Lower leg skin (tissue), 4 donors: ENCODE measurements around the gene IGFN1. TPM values are rescaled to one million over a fixed set of nuclear protein-coding genes. Genes with fewer than 3 reads are reported as not detected.

Source experiments
- DNase-seq, 2 donors: peaks; one replicate each; pipeline ENCODE4 v3.0.0-alpha.2; 2019; ENCODE audit warnings: low spot score in 2 of 2
- H3K4me3 ChIP-seq: fragments of 200-600 bp; sonication (generic); 2 replicates; pipeline ENCODE4 v1.5.1; 2017; ENCODE audit warnings: mild to moderate bottlenecking, low read depth; ENCODE audit not compliant: poor library complexity, severe bottlenecking
- POLR2A ChIP-seq, 2 donors: fragments of 450-650 bp; IDR thresholded peaks; one replicate each; pipeline ENCODE4 v1.6.1; 2016 to 2017; ENCODE audit warnings: antibody characterized with exemption in 2 of 2, mild to moderate bottlenecking in 1 of 2, moderate library complexity in 1 of 2
- WGBS, 2 donors: methylation state at CpG; one replicate each; pipeline ENCODE4 v1.1.5; 2018; 5-methylcytosine and 5-hydroxymethylcytosine counted together
- intact Hi-C: fragments of 100-400 bp; cut with DNase I; formaldehyde crosslinking; loops from one replicate; pipeline ENCODE4 v1.15.0; 2023; ENCODE audit warnings: low total_unique reads
- total RNA-seq, 4 donors: library from RNA; depleted of rRNA; stranded (reverse); fragments of >200 nt; gene quantifications; one replicate each; pipeline ENCODE4 v1.1.0, GENCODE V29; 2016
- TF ChIP-seq, protein P1 (sequence below), 3 donors: fragments of 450-650 bp; IDR thresholded peaks; one replicate each; pipeline ENCODE4 v1.5.1; 2016; ENCODE audit warnings: antibody characterized with exemption in 3 of 3, mild to moderate bottlenecking in 3 of 3, moderate library complexity in 2 of 3

Gene IGFN1
- total RNA-seq, 4 donors from 2014 or later, result 0.32 TPM; not detected in 3

DNA sequence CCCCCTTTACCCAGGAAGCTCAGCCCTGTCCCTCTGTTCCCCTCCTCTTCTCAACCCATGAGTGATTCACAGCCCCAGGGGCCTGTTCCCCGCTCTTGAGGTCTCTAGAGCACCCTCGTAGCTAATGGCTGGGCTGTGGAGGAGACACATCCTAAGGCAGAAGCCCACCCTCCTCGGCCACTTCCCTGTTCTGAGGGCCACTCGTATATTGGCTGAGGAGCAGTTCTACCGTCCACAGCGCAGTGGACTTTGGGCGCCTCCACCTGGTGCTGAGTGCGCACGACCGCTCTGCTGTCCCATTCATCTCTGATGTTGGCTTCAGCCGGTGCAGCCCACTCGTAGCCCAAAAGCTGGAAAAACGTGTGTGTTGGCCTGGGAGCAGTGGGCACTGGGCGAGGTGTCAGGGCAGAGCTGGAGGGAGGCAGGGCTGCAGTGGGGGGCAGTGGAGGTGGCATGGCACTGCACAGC is 68.2 kb downstream of the IGFN1 start:
- DNase-seq, result peak in 1 of 2 donors; percentile 82
- 93 to 94% methylated on average over 14 of the region's 14 CpGs for WGBS, 2 donors
- TF ChIP-seq POLR2A (IDR thresholded peaks at IDR 0.05), result no peak
- TF ChIP-seq, protein P1, sequence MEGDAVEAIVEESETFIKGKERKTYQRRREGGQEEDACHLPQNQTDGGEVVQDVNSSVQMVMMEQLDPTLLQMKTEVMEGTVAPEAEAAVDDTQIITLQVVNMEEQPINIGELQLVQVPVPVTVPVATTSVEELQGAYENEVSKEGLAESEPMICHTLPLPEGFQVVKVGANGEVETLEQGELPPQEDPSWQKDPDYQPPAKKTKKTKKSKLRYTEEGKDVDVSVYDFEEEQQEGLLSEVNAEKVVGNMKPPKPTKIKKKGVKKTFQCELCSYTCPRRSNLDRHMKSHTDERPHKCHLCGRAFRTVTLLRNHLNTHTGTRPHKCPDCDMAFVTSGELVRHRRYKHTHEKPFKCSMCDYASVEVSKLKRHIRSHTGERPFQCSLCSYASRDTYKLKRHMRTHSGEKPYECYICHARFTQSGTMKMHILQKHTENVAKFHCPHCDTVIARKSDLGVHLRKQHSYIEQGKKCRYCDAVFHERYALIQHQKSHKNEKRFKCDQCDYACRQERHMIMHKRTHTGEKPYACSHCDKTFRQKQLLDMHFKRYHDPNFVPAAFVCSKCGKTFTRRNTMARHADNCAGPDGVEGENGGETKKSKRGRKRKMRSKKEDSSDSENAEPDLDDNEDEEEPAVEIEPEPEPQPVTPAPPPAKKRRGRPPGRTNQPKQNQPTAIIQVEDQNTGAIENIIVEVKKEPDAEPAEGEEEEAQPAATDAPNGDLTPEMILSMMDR (IDR thresholded peaks at IDR 0.05), result no peak
- intact Hi-C loops, result no loop called here
- H3K4me3 ChIP-seq, result no peak overlapping the region

- TF ChIP-seq, protein P1 (IDR thresholded peaks at IDR 0.05), result no peak
- TF ChIP-seq POLR2A (IDR thresholded peaks at IDR 0.05), result no peak
- H3K4me3 ChIP-seq, result no peak overlapping the region
- intact Hi-C loops, result no loop called here
- 3 to 6% methylated on average over 13 to 18 of the region's 28 CpGs for WGBS, 2 donors
- DNase-seq, result peak; percentile 47 to 90
Measured at GRCh38 chr1:201259476-201260235, 69.0 kb downstream of the IGFN1 start.

GRCh38 chr1:201260236-201260590 is 69.6 kb downstream of the IGFN1 start:
- intact Hi-C loops, result no loop called here
- no peak overlapping the region for H3K4me3 ChIP-seq
- peak in 1 of 2 donors; percentile 84 for DNase-seq
- 13 to 17% methylated on average over 11 of the region's 11 CpGs for WGBS, 2 donors
- TF ChIP-seq, protein P1 (IDR thresholded peaks at IDR 0.05), result no peak
- no peak for TF ChIP-seq POLR2A (IDR thresholded peaks at IDR 0.05)

DNA sequence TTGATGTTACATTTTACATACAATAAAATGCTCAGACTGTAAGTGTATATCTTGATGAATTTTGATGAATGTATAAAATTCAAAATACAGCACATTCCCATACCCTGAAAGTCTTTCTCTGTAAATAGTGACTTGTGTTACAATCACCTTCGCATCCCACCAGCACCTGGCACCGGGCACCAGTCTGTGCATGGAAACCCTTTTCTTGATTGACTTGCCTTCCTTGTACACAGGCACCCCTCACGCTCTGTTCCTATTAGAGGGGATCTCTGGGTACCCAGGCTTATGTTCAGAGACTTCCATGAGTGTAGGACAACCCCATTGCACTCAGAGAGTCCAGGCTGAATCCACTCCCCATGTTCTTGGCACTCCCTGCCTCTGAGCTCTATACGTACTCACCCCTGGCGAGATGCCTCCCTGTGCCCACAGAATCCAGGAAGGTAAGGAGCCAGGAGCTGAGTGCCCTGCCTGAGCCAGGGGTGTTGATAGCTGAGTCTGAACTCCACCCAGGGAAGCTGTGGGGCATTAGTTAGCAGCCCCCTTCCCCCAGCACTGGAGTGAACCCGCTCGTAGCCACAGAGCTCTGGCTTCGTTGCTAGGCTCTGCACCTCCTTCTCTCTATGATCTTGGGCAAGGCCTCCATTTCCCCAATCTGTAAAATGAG is 70.2 kb downstream of the IGFN1 start:
- WGBS, 2 donors, result 53 to 65% methylated on average over 8 of the region's 8 CpGs
- TF ChIP-seq, protein P1 (IDR thresholded peaks at IDR 0.05), result no peak
- no peak for TF ChIP-seq POLR2A (IDR thresholded peaks at IDR 0.05)
- DNase-seq, result peak; percentile 53 to 87
- intact Hi-C loops, result no loop called here
- no peak overlapping the region for H3K4me3 ChIP-seq

DNA sequence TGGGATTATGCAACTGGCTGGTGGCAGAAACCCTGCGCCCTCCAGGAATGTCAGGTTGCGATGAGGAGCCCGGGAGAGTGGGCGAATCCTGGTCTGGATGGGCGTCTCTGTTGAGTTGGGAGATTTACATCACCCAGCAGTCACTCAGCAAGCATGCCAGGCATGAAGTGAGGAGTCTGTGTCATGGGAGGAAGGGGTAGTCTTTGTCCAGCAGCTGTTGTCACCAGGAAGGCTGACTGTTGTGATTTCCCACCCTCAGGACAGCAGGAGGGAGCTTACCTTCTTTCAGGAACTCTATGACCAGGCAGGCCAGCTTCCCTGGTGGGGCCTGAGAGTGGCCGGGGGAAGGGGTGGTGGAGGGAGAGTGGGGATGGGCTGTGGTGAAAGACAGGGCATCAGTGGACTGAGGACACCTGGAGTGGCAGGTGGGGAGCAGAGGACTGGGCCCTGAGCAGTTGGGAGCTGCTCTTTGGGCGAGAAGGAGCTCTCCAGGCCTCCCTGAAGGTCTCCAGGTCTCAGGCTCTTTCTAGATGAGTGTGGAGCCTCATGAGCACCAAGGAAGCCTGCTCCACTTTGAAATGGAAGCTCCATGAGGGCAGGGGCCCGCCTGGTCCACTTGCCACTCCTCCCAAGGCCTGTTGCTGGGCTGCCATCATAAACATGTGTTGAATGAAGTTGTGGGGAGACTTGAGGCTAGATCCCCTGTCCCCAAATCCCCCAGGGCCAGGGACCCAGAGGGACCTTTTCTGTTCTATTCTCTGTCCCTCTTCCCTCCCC is 71.3 kb downstream of the IGFN1 start:
- no peak for TF ChIP-seq POLR2A (IDR thresholded peaks at IDR 0.05)
- TF ChIP-seq, protein P1 (IDR thresholded peaks at IDR 0.05), result no peak
- 77 to 83% methylated on average over 8 of the region's 8 CpGs for WGBS, 2 donors
- H3K4me3 ChIP-seq, result no peak overlapping the region
- DNase-seq, result peak; percentile 14 to 83
- intact Hi-C loops, result no loop called here
